Bronchial epithelial cell (primary cell): ENCODE data around the gene AADACL4. TPM values are rescaled to one million over a fixed set of nuclear protein-coding genes. Genes with fewer than 3 reads are reported as not detected.
A peak's percentile ranks its signal among the peaks of the same experiment; 100 is the strongest.

Source experiments
- DNase-seq: peaks from one replicate; pipeline ENCODE4 v3.0.0-alpha.2; 2010; ENCODE audit warnings: low read depth
- FAIRE-seq: peaks from 2 replicates; lab custom pipeline; 2011; peaks lifted over from hg19 to GRCh38; lab: Jason Lieb, UNC
- H3K27me3 ChIP-seq: 2 replicates; pipeline ENCODE4 v1.5.1; 2011; ENCODE audit warnings: low read length; ENCODE audit not compliant: control insufficient read depth, insufficient read depth
- H3K36me3 ChIP-seq: 2 replicates; pipeline ENCODE4 v1.5.1; 2011; ENCODE audit warnings: low read length; ENCODE audit not compliant: control insufficient read depth, insufficient read depth
- H3K4me3 ChIP-seq: 2 replicates; pipeline ENCODE4 v1.5.1; 2011; ENCODE audit warnings: mild to moderate bottlenecking, low read depth, low read length, control low read depth
- total RNA-seq: library from RNA; depleted of rRNA; stranded (reverse); fragments of >200 nt; gene quantifications from 2 replicates; pipeline ENCODE4 v1.2.1, GENCODE V29; 2014
- TF ChIP-seq, protein P1 (sequence below): IDR thresholded peaks from 2 replicates; pipeline ENCODE4 v1.5.1; 2011; ENCODE audit warnings: mild to moderate bottlenecking, moderate library complexity, low read length, control low read depth, inconsistent platforms; ENCODE audit not compliant: insufficient read depth, severe bottlenecking

The AADACL4 gene
- total RNA-seq, 1 donor from 2014 or later, result not detected

DNA sequence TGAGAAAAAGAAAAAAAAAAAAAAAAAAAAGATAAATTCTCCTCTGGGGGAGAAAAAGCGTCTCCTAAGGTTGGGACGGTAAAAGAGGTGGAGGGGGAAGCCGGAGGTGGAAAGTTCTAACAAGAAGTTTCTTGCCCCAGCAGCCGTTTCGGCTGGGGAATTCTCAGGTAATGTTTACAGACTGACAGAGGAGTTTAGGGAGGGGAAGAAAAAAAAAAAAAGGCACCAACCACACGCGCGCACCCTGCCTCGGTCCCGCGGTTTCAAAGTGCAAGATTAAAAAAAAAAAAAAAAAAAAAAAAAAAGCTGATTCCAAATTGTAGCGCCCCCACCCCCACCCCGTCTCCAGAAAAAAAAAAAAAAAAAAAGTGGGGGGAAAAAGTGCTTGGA is 26.4 kb upstream of the AADACL4 start:
- DNase-seq (peak; percentile 74), FAIRE-seq (no peak)
- H3K4me3 ChIP-seq, result peak overlapping the region; percentile 76
- TF ChIP-seq, protein P1, sequence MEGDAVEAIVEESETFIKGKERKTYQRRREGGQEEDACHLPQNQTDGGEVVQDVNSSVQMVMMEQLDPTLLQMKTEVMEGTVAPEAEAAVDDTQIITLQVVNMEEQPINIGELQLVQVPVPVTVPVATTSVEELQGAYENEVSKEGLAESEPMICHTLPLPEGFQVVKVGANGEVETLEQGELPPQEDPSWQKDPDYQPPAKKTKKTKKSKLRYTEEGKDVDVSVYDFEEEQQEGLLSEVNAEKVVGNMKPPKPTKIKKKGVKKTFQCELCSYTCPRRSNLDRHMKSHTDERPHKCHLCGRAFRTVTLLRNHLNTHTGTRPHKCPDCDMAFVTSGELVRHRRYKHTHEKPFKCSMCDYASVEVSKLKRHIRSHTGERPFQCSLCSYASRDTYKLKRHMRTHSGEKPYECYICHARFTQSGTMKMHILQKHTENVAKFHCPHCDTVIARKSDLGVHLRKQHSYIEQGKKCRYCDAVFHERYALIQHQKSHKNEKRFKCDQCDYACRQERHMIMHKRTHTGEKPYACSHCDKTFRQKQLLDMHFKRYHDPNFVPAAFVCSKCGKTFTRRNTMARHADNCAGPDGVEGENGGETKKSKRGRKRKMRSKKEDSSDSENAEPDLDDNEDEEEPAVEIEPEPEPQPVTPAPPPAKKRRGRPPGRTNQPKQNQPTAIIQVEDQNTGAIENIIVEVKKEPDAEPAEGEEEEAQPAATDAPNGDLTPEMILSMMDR, result no peak
- no peaks in the 10 kb centered on the region for H3K36me3 ChIP-seq
- peaks cover 7% of the 10 kb centered on the region for H3K27me3 ChIP-seq

DNA sequence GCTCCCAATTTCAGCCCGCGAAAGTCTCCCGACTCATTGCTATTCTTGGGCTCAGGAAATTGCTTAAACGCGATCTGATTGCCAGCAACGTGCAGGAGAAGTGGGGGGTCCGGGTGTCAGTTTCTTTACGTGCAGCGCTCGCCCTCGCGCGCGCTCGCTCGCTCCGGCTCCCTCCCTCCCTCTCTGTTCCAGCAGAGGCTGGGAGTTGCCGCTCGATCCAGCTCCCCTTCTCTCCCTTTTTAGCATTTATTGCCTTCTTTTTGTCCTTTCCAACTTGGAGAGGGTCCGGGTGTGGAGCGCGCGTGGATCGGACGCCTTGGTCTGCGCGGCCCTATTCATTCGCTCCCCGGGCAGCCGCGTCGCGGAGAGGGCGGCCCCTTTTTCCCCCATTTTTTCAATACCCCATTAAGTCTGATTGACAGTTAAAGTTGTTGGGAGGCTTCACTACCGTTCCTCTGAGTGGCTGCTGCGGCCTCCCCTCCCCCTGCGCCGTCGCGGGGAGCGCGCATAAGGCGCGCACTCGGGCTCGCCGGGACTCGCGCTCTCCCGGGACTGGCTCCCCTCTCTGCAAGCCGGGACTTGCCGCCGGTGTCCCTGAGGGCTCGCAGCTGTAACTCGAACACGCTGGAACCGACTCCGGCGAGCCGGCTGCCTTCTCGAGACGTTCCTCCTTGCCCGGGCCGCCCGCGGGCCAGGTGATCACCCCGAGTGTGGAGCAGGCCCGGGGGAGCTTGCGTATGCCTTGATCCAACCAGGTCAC is 25.8 kb upstream of the AADACL4 start, which contains the start of gene DHRS3:
Gene DHRS3, minus strand, starts transcription at position 310 of the 760 bp plus-strand sequence. CDS start 862 bp downstream, outside the sequence.
- Histone ChIP-seq H3K4me3 (peak within 1 kb of the TSS; percentile 76), H3K36me3 (no peaks in the 10 kb centered on the region), H3K27me3 (peaks cover 10% of the 10 kb centered on the region)
- DNase-seq, result peak; percentile 90
- FAIRE-seq, result no peak
- TF ChIP-seq, protein P1, result no peak

DNA sequence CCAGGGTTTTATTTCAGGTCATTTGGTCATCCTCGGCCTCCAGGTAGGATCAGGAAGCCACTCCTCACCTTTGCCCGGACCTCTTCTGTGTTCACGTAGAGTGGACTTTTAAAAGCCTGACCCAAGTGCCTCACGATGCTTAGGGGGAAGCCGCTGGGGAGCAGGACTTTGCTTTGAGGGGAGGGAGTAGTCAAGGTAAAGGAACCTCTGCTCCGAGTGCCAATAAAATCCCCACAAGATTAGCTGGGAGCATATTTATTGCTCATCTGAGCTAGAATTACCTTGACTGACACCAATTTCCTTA is 25.3 kb upstream of the AADACL4 start:
- Histone ChIP-seq H3K4me3 (peak overlapping the region; percentile 76), H3K27me3 (peaks cover 10% of the 10 kb centered on the region), H3K36me3 (no peaks in the 10 kb centered on the region)
- TF ChIP-seq, protein P1, result no peak
- no peak for DNase-seq
- no peak for FAIRE-seq

DNA sequence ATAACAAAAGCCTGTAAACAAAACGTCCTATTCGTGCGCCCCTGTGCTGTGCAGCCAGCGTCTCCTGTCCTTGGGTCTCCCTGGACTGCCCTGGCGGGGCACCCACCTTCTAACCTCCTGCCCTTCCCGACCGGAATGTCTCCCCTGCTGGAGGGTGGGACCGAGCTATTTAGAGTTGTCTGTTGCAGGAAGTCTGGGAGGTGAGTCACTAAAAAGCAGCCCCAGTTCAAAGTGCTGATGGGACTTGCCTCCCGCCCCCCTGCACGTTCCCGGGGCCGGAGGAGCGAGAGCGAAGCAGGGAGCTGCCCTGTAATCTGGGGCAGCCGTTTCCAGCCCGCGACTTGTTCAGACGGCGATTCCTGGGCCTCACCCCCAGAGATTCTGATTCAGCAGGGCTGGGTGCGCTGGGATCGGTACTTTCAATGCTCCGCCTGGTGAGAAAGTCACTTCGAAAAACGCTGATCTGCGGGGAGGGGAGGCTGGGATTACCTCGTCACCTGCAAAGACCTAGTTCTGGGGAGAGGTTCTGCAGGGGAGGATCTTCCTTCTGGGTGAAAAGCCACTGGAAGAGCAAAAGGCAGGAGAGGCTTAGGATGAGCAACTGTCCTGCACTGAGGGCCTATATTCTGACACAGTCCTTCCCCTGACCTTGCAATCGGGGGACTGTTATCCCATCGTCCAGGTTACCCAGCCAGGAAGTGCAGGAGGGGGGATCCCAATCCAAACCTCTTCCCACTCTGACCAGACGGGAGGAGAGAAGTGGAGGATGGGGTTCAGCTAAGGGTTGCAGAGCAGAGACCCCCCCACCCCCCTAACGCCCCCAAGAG is 24.7 kb upstream of the AADACL4 start:
- peak; percentile 93 for DNase-seq
- FAIRE-seq, result no peak

DNA sequence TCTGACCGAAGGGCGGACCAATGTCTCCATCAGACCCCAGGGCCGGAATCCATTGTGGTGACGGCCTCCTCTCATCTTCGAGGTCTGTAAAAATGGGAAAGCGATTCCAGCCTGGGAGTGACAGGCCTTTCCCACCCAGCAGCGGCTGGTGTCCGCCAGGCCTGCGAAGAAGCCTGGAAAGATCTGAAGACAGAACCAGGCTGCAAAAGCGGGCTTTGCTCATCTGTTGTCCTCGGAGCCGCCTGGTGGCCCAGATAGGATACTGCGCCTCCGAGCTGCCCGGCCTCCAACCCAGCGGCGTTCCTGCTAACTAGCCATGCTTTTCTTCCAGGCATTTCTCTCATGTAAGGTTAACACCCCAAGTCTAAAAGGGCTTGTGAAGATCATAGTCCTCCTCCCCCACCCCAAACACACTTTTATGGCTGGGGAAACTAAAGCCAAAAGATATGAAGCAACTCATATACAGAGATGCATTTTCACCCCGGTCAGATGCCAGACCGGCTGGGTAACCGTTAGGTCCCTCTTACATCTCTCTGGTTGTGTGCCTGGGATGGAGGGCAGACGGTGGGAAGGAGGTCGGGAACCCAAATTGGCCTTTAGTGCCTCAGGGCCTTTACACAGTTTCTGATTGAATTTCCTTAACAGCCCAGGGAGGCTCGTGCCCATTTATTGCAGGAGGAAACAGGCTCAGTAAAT is 23.9 kb upstream of the AADACL4 start:
- peak overlapping the region; percentile 22 for H3K4me3 ChIP-seq
- FAIRE-seq (no peak), DNase-seq (peak; percentile 67)
- TF ChIP-seq, protein P1, result peak; percentile 99
- no peaks in the 10 kb centered on the region for H3K36me3 ChIP-seq
- peaks cover 10% of the 10 kb centered on the region for H3K27me3 ChIP-seq

More for the DNA sequence above, 24.7 kb upstream of the AADACL4 start:
- H3K36me3 ChIP-seq, result no peaks in the 10 kb centered on the region
- peak overlapping the region; percentile 76 for H3K4me3 ChIP-seq
- H3K27me3 ChIP-seq, result peaks cover 10% of the 10 kb centered on the region
- TF ChIP-seq, protein P1, result no peak
